ENCODE results near the gene THSD4. TPM values are rescaled to one million over a fixed set of nuclear protein-coding genes. Genes with fewer than 3 reads are reported as not detected.

The THSD4 gene
- total RNA-seq, 2 donors from 2014 or later: not detected

GRCh38 chr15:71187078-71187477, 71.8 kb downstream of the THSD4 start:
- H3K4me1 Mint-ChIP-seq (ENCODE audit: low read depth in 2 of 2): no peaks in the 10 kb centered on the region
- H3K4me3 Mint-ChIP-seq: no peak overlapping the region
- ATAC-seq (no peak), DNase-seq (ENCODE audit: low spot score) (no peak)
- H3K27me3 Mint-ChIP-seq: peaks cover 11 to 31% of the 10 kb centered on the region in 2 donors
- no peaks in the 10 kb centered on the region for H3K9me3 Mint-ChIP-seq
- no peak overlapping the region for H3K27ac Mint-ChIP-seq
- H3K36me3 Mint-ChIP-seq: no peaks in the 10 kb centered on the region

GRCh38 chr15:71187526-71187925, 72.3 kb downstream of the THSD4 start:
- H3K4me1 Mint-ChIP-seq (ENCODE audit: low read depth in 2 of 2): no peaks in the 10 kb centered on the region
- H3K36me3 Mint-ChIP-seq: no peaks in the 10 kb centered on the region
- H3K4me3 Mint-ChIP-seq: no peak overlapping the region
- no peak overlapping the region for H3K27ac Mint-ChIP-seq
- DNase-seq (ENCODE audit: low spot score) (no peak), ATAC-seq (no peak)
- H3K9me3 Mint-ChIP-seq: no peaks in the 10 kb centered on the region
- H3K27me3 Mint-ChIP-seq: peaks cover 11 to 31% of the 10 kb centered on the region in 2 donors

DNA sequence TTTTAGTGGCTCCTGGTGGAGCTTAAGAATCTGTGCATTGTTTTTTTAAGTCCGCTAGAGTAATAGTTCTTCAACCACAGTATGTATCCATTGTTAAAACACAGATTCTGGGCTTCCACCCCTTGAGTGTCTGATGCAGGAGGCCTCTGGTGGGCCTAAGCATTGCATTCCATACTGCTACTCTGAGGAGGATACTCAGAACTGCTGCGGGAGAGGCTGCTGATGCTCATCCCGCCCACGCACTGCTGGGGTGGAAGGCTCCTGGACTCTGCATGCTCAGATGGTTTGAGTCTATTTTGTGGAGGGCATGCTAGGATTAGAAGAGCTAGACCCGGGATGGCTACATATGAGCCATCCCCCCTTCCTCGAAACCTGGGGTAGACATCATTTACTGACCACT, 74.4 kb downstream of the THSD4 start:
- no peak for ATAC-seq
- no peaks in the 10 kb centered on the region for H3K36me3 Mint-ChIP-seq
- H3K4me1 Mint-ChIP-seq (ENCODE audit: low read depth in 2 of 2): no peaks in the 10 kb centered on the region
- H3K4me3 Mint-ChIP-seq: no peak overlapping the region
- no peak for DNase-seq (ENCODE audit: low spot score)
- peaks cover 13 to 24% of the 10 kb centered on the region in 2 donors for H3K27me3 Mint-ChIP-seq
- H3K9me3 Mint-ChIP-seq: no peaks in the 10 kb centered on the region
- no peak overlapping the region for H3K27ac Mint-ChIP-seq

DNA sequence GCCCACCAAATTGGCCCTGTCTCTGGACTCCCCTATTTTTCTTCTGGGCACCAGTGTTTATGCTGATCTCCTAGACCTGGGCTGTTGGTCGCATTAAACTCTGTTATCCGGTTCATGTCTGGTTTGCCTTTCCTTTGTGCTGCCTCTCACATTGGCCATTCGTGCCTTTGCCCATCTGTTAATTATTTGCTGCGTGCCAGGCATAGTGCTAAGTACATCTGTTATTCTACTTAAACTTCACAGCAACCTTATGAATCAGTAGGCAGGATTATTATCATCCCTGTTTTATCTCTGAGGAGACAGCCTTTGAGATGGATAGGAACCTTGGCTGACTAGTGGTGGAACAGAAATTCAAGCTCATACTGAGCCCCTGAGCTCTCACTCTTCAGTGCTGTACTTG, 76.0 kb downstream of the THSD4 start:
- ATAC-seq: no peak
- Mint-ChIP-seq H3K27ac (no peak overlapping the region), H3K36me3 (no peaks in the 10 kb centered on the region)

DNA sequence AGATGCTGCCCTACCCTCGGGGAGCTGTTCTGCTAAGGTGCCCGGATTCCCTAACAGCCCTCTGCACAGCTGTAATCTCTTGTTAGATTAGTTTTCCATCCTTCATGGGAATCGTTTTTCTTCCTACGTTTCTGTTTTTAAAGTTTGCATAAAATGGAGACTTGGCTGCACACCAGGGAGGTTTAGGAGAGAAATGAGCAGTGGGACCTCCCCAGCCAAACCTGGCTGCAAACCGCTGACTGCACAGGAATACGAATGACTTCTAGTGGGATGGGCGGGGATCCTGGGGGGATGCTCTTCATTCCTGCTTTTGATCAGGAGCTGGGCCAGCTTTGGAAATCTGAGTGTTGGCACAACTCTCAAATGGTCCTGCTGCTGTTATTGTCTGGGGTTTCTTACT, 77.5 kb downstream of the THSD4 start:
- DNase-seq (ENCODE audit: low spot score) (no peak), ATAC-seq (no peak)
- no peak overlapping the region for H3K4me3 Mint-ChIP-seq
- peaks cover 9% of the 10 kb centered on the region in 2 donors for H3K27me3 Mint-ChIP-seq
- H3K36me3 Mint-ChIP-seq: no peaks in the 10 kb centered on the region
- H3K4me1 Mint-ChIP-seq (ENCODE audit: low read depth in 2 of 2): no peaks in the 10 kb centered on the region
- H3K27ac Mint-ChIP-seq: no peak overlapping the region
- H3K9me3 Mint-ChIP-seq: no peaks in the 10 kb centered on the region

More for the DNA sequence above, 76.0 kb downstream of the THSD4 start:
- Mint-ChIP-seq H3K4me1 (ENCODE audit: low read depth in 2 of 2) (no peaks in the 10 kb centered on the region), H3K27me3 (peaks cover 6 to 9% of the 10 kb centered on the region in 2 donors), H3K9me3 (no peaks in the 10 kb centered on the region), H3K4me3 (no peak overlapping the region)
- no peak for DNase-seq (ENCODE audit: low spot score)

GRCh38 chr15:71194286-71194685, 79.0 kb downstream of the THSD4 start:
- ATAC-seq (no peak), DNase-seq (ENCODE audit: low spot score) (no peak)
- Mint-ChIP-seq H3K27me3 (peaks cover 9% of the 10 kb centered on the region in 2 donors), H3K36me3 (no peaks in the 10 kb centered on the region), H3K9me3 (no peaks in the 10 kb centered on the region), H3K4me3 (no peak overlapping the region), H3K27ac (no peak overlapping the region), H3K4me1 (ENCODE audit: low read depth in 2 of 2) (no peaks in the 10 kb centered on the region)

DNA sequence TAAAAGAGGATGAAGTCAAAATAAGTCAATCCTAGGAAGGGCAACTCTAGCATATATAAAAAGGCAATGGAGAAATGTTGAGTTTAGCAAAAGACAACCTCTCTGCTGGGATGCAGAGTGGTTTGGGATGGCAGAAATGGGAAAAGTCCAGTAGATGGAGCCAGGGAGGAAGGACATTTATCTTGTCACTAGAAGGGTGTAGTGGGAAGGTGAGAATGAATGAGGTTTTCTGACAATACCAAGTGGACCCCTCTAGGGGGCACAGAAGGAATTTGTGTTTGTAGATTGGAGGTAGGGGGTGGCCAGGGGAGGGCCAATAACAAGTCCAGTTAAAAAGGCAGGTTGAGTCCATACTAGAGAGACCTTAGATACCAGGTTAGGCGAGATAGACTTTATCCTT, 80.0 kb downstream of the THSD4 start:
- no peaks in the 10 kb centered on the region for H3K4me1 Mint-ChIP-seq (ENCODE audit: low read depth in 2 of 2)
- H3K27me3 Mint-ChIP-seq: peaks cover 9% of the 10 kb centered on the region in 2 donors
- ATAC-seq (no peak), DNase-seq (ENCODE audit: low spot score) (no peak)
- H3K4me3 Mint-ChIP-seq: no peak overlapping the region
- no peaks in the 10 kb centered on the region for H3K36me3 Mint-ChIP-seq
- no peak overlapping the region for H3K27ac Mint-ChIP-seq
- H3K9me3 Mint-ChIP-seq: no peaks in the 10 kb centered on the region

GRCh38 chr15:71197620-71198019, 82.3 kb downstream of the THSD4 start:
- Mint-ChIP-seq H3K4me3 (no peak overlapping the region), H3K4me1 (ENCODE audit: low read depth in 2 of 2) (no peaks in the 10 kb centered on the region), H3K27ac (no peak overlapping the region), H3K36me3 (no peaks in the 10 kb centered on the region), H3K9me3 (no peaks in the 10 kb centered on the region), H3K27me3 (peaks cover under 1 to 5% of the 10 kb centered on the region in 2 donors)
- DNase-seq (ENCODE audit: low spot score): no peak
- ATAC-seq: peak in 1 of 2 donors; percentile 17

GRCh38 chr15:71198846-71199245, 83.6 kb downstream of the THSD4 start:
- ATAC-seq (no peak), DNase-seq (ENCODE audit: low spot score) (no peak)
- no peak overlapping the region for H3K27ac Mint-ChIP-seq
- no peak overlapping the region for H3K4me3 Mint-ChIP-seq
- no peaks in the 10 kb centered on the region for H3K9me3 Mint-ChIP-seq
- no peaks in the 10 kb centered on the region for H3K4me1 Mint-ChIP-seq (ENCODE audit: low read depth in 2 of 2)
- no peaks in the 10 kb centered on the region for H3K36me3 Mint-ChIP-seq
- peaks cover 7 to 9% of the 10 kb centered on the region in 2 donors for H3K27me3 Mint-ChIP-seq

- Mint-ChIP-seq H3K4me3 (no peak overlapping the region), H3K27ac (no peak overlapping the region), H3K27me3 (peaks cover 7% of the 10 kb centered on the region in 2 donors), H3K4me1 (ENCODE audit: low read depth in 2 of 2) (no peaks in the 10 kb centered on the region), H3K9me3 (no peaks in the 10 kb centered on the region), H3K36me3 (no peaks in the 10 kb centered on the region)
- peak in 1 of 2 donors; percentile 44 for ATAC-seq
- no peak for DNase-seq (ENCODE audit: low spot score)
Observed at GRCh38 chr15:71199384-71200351, 84.4 kb downstream of the THSD4 start.

GRCh38 chr15:71201477-71201876, 86.2 kb downstream of the THSD4 start:
- H3K27me3 Mint-ChIP-seq: peaks cover 5 to 7% of the 10 kb centered on the region in 2 donors
- no peak overlapping the region for H3K27ac Mint-ChIP-seq
- no peaks in the 10 kb centered on the region for H3K36me3 Mint-ChIP-seq
- no peak overlapping the region for H3K4me3 Mint-ChIP-seq
- DNase-seq (ENCODE audit: low spot score) (no peak), ATAC-seq (no peak)
- H3K9me3 Mint-ChIP-seq: no peaks in the 10 kb centered on the region
- no peaks in the 10 kb centered on the region for H3K4me1 Mint-ChIP-seq (ENCODE audit: low read depth in 2 of 2)

DNA sequence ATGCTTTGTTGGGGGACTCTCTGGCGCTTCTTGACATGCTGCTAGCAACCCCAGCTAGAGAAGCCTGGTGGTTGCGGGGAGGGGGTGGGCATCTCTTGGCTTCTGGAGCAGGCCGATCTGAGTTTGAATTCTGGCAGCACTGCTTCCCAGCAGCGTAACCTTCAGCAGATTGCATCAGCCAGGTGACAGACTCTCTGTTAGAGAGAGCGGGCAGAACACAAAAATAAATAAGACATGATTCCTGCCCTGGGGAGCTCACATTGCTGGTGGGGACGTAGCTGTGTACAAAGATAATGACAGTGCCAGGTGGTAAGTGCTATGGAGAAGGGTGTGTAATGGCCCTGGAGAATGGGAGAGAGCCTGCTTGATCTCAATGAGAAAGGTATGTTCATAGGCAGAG, 87.4 kb downstream of the THSD4 start:
- no peak overlapping the region for H3K27ac Mint-ChIP-seq

DNA sequence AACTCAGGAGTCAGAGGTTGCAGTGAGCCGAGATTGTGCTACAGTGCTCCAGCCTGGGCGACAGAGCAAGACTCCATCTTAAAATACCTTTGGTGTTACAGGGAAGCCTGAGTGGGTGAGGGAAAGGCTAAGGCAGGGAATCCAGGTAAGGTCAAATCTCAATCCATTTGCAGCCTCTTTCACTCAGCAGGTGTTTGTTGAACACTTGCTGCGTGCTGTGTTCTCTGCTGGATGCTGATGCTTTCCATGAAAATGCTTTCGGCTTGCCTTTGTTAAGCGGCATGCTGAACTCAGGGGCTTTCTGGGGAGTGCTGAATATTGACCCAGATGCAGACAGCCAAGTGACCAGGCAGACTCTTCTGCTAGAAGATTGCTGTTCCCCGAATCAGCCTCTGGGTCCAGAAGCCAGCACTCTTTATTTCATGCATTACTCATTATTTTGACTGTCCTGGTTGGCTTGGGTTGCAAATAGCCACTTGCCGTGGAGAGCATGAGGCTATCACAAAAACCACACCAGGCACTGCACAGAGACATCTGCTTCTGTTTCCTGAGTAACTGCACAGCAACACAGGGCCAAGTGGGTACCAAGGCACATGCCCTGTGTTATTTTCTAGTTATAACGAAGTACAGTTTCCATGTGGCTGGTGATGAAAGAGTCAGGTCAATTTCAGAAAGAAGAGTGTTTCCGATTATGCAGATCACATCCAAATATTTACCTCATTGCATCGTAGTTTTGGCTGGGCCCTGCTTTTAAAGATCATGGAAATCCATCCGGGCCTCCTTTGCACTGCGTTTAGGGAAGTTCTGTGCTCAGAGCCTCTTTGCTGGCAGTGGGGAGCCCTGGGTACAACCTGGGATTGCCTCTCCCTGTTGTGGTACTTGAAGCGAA, 88.6 kb downstream of the THSD4 start:
- Mint-ChIP-seq H3K36me3 (no peaks in the 10 kb centered on the region), H3K27me3 (peaks cover 4 to 14% of the 10 kb centered on the region in 2 donors)
- ATAC-seq: no peak

More for the DNA sequence above, 87.4 kb downstream of the THSD4 start:
- ATAC-seq: no peak
- no peak for DNase-seq (ENCODE audit: low spot score)
- Mint-ChIP-seq H3K4me3 (no peak overlapping the region), H3K36me3 (no peaks in the 10 kb centered on the region), H3K27me3 (peaks cover 4 to 14% of the 10 kb centered on the region in 2 donors), H3K9me3 (no peaks in the 10 kb centered on the region), H3K4me1 (ENCODE audit: low read depth in 2 of 2) (no peaks in the 10 kb centered on the region)

DNA sequence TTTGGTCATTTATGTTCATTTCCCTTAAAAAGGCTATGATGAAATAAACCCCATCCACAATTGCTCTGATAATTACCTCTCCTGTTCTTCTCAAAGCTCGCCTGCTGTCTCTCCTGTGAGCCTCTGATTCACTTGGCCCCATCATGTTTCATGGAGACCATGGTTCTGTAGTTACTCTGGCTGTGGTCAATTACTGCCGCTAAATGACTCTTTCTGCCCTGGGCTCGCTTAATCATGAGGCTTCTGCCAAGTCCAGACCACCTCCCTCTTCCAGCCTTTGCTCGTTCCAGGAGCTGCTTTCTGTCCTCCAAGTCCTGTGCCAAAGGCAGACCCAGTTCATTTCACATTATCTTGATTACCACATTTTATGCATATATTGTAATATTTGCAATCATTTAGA, 91.9 kb downstream of the THSD4 start:
- Mint-ChIP-seq H3K36me3 (no peaks in the 10 kb centered on the region), H3K27me3 (peaks cover 14 to 34% of the 10 kb centered on the region in 2 donors), H3K27ac (no peak overlapping the region), H3K4me3 (no peak overlapping the region), H3K4me1 (ENCODE audit: low read depth in 2 of 2) (no peaks in the 10 kb centered on the region), H3K9me3 (no peaks in the 10 kb centered on the region)
- ATAC-seq (no peak), DNase-seq (ENCODE audit: low spot score) (no peak)

More for the DNA sequence above, 88.6 kb downstream of the THSD4 start:
- Mint-ChIP-seq H3K4me1 (ENCODE audit: low read depth in 2 of 2) (no peaks in the 10 kb centered on the region), H3K9me3 (no peaks in the 10 kb centered on the region), H3K4me3 (no peak overlapping the region), H3K27ac (no peak overlapping the region)
- DNase-seq (ENCODE audit: low spot score): no peak

Measured in natural killer cell treated with Interleukin-12 subunit alpha and Interleukin-12 subunit beta and Interleukin-15 and Interleukin-18, amount 100 ng/mL, for 72 hours (primary cell).